Liver (tissue), 9 donors: ENCODE results near the gene PPFIBP1. TPM values are rescaled to one million over a fixed set of nuclear protein-coding genes. Genes with fewer than 3 reads are reported as not detected.
A peak's percentile ranks its signal among the peaks of the same experiment; 100 is the strongest.

Source experiments
- DNase-seq: peaks from one replicate; pipeline ENCODE4 v3.0.0-alpha.2; 2017; ENCODE audit warnings: low spot score
- H3K27ac ChIP-seq, 2 donors: one replicate each; pipeline ENCODE4 v1.7.0; 2013; ENCODE audit warnings: inconsistent platforms in 2 of 2, low read length in 2 of 2, control low read depth in 1 of 2, low read depth in 1 of 2, mild to moderate bottlenecking in 1 of 2
- H3K27me3 ChIP-seq, 4 donors: one replicate each; pipeline versions ENCODE4 v1.6.1 to v1.7.0; 2013; ENCODE audit warnings: low read length in 3 of 4, inconsistent platforms in 1 of 4, mild to moderate bottlenecking in 1 of 4, moderate library complexity in 1 of 4; ENCODE audit not compliant: control insufficient read depth in 4 of 4, insufficient read depth in 4 of 4
- H3K36me3 ChIP-seq, 4 donors: one replicate each; pipeline versions ENCODE4 v1.6.1 to v1.7.0; 2013; ENCODE audit warnings: low read length in 3 of 4, mild to moderate bottlenecking in 3 of 4, low read depth in 1 of 4, moderate library complexity in 1 of 4; ENCODE audit not compliant: control insufficient read depth in 4 of 4, insufficient read depth in 3 of 4
- H3K4me1 ChIP-seq, 4 donors: one replicate each; pipeline versions ENCODE4 v1.6.1 to v1.7.0; 2013; ENCODE audit warnings: low read length in 3 of 4, mild to moderate bottlenecking in 3 of 4, moderate library complexity in 1 of 4; ENCODE audit not compliant: control insufficient read depth in 4 of 4, insufficient read depth in 4 of 4
- H3K4me3 ChIP-seq, 3 donors: one replicate each; pipeline versions ENCODE4 v1.6.1 to v1.7.0; 2013; ENCODE audit warnings: low read length in 3 of 3, control low read depth in 1 of 3, low read depth in 1 of 3, mild to moderate bottlenecking in 1 of 3
- H3K9ac ChIP-seq, 2 donors: one replicate each; pipeline ENCODE4 v1.7.0; 2013; ENCODE audit warnings: low read length in 2 of 2, mild to moderate bottlenecking in 2 of 2, moderate library complexity in 2 of 2, control low read depth in 1 of 2, low read depth in 1 of 2
- H3K9me3 ChIP-seq, 4 donors: one replicate each; pipeline versions ENCODE4 v1.6.1 to v1.7.0; 2013; ENCODE audit warnings: low read length in 3 of 4; ENCODE audit not compliant: control insufficient read depth in 4 of 4
- ATF3 ChIP-seq: IDR thresholded peaks from 2 replicates; pipeline ENCODE4 v1.6.1; 2016; ENCODE audit warnings: antibody characterized with exemption
- CTCF ChIP-seq: fragments of 150-350 bp; IDR thresholded peaks from 2 replicates; pipeline ENCODE4 v1.5.1; 2017; ENCODE audit warnings: improper control_type of control experiment, low read depth, low read length; ENCODE audit not compliant: missing input control
- EGR1 ChIP-seq, 2 donors: IDR thresholded peaks; 2 replicates each; pipeline ENCODE4 v1.6.1; 2016 to 2018; ENCODE audit warnings: antibody characterized with exemption in 2 of 2, low read depth in 2 of 2
- FOXA2 ChIP-seq: IDR thresholded peaks from 2 replicates; pipeline ENCODE4 v1.6.1; 2016; ENCODE audit warnings: antibody characterized with exemption
- GABPA ChIP-seq, 2 donors: IDR thresholded peaks in 1 of 2; conservative IDR thresholded peaks in 1 of 2; 2 replicates each; pipeline ENCODE4 v1.6.1; 2016; ENCODE audit warnings: antibody characterized with exemption in 2 of 2, mild to moderate bottlenecking in 1 of 2, moderate library complexity in 1 of 2
- HNF4A ChIP-seq, 2 donors: conservative IDR thresholded peaks; 2 replicates each; pipeline ENCODE4 v1.6.1; 2016; ENCODE audit warnings: antibody characterized with exemption in 2 of 2, mild to moderate bottlenecking in 2 of 2
- HNF4G ChIP-seq: IDR thresholded peaks from 2 replicates; pipeline ENCODE4 v1.6.1; 2016; ENCODE audit warnings: antibody characterized with exemption
- JUND ChIP-seq, 2 donors: IDR thresholded peaks; 2 replicates each; pipeline ENCODE4 v1.6.1; 2016; ENCODE audit warnings: antibody characterized with exemption in 2 of 2
- MAX ChIP-seq: IDR thresholded peaks from 2 replicates; pipeline ENCODE4 v1.6.1; 2016; ENCODE audit warnings: antibody characterized with exemption
- NR2F2 ChIP-seq: IDR thresholded peaks from 2 replicates; pipeline ENCODE4 v1.6.1; 2016; ENCODE audit warnings: antibody characterized with exemption
- RAD21 ChIP-seq, 2 donors: IDR thresholded peaks; 2 replicates each; pipeline ENCODE4 v1.6.1; 2016; ENCODE audit warnings: antibody characterized with exemption in 2 of 2, mild to moderate bottlenecking in 2 of 2
- REST ChIP-seq: IDR thresholded peaks from 2 replicates; pipeline ENCODE4 v1.6.1; 2016; ENCODE audit warnings: antibody characterized with exemption, mild to moderate bottlenecking
- RXRA ChIP-seq, 2 donors: IDR thresholded peaks; 2 replicates each; pipeline ENCODE4 v1.6.1; 2017 to 2018; ENCODE audit warnings: antibody characterized with exemption in 2 of 2, mild to moderate bottlenecking in 1 of 2
- SP1 ChIP-seq: IDR thresholded peaks from 2 replicates; pipeline ENCODE4 v1.6.1; 2018; ENCODE audit warnings: antibody characterized with exemption, mild to moderate bottlenecking
- TAF1 ChIP-seq: conservative IDR thresholded peaks from 2 replicates; pipeline ENCODE4 v1.6.1; 2016; ENCODE audit warnings: antibody characterized with exemption, mild to moderate bottlenecking
- YY1 ChIP-seq: IDR thresholded peaks from 2 replicates; pipeline ENCODE4 v1.6.1; 2016; ENCODE audit warnings: antibody characterized with exemption, mild to moderate bottlenecking
- ZBTB33 ChIP-seq: IDR thresholded peaks from 2 replicates; pipeline ENCODE4 v1.6.1; 2016; ENCODE audit warnings: antibody characterized with exemption
- WGBS: extraction: QIAGEN DNeasy Blood & Tissue Kit; methylation state at CpG from one replicate; pipeline ENCODE4 v1.1.7; 2013; 5-methylcytosine and 5-hydroxymethylcytosine counted together
- polyA plus RNA-seq, 2 donors: library from polyadenylated mRNA; stranded (reverse) in 1 of 2; unstranded in 1 of 2; fragments of 200-250 nt in 1 of 2; fragments of >200 nt in 1 of 2; fragmentation: Nextera tagmentation in 1 of 2; extraction: Ambion mirVana in 1 of 2; gene quantifications; one replicate each; pipeline versions ENCODE4 v1.2.1 to v1.2.3, GENCODE V29; 2013 to 2015
- total RNA-seq, 2 donors: library from RNA; depleted of rRNA; stranded (reverse); fragments of >200 nt; gene quantifications; one replicate each; pipeline ENCODE4 v1.2.3, GENCODE V29; 2014
- donor health status: healthy.
- donor health status: healthy.
- donor health status: healthy.
- donor health status: healthy.
- donor health status: healthy.

The PPFIBP1 gene
- total and polyA plus RNA-seq, 4 donors: 10.5 to 65.8 (median 17.4) TPM

- Histone ChIP-seq H3K27ac (peak overlapping the region in 1 of 2 donors; percentile 23), H3K9ac (no peak overlapping the region), H3K4me1 (peaks cover 6 to 35% (median 19%) of the 10 kb centered on the region in 4 donors), H3K4me3 (no peak overlapping the region), H3K9me3 (no peaks in the 10 kb centered on the region), H3K36me3 (no peaks in the 10 kb centered on the region), H3K27me3 (no peaks in the 10 kb centered on the region)
- no peak for DNase-seq
- TF ChIP-seq CTCF (no peak), EGR1 (IDR thresholded peaks at IDR 0.05; ENCODE audit: low read depth in 2 of 2) (no peak), ZBTB33 (no peak), RXRA (IDR thresholded peaks at IDR 0.05) (no peak), YY1 (no peak), RAD21 (IDR thresholded peaks at IDR 0.05) (no peak), NR2F2 (no peak), REST (no peak)
- 40% methylated on average over 1 of the region's 1 CpG for WGBS
These were observed 47.5 kb downstream of the PPFIBP1 start for GRCh38 chr12:27571463-27571862.

- Histone ChIP-seq H3K4me1 (peaks cover 6 to 35% (median 20%) of the 10 kb centered on the region in 4 donors), H3K9ac (no peak overlapping the region)
- TF ChIP-seq RXRA (IDR thresholded peaks at IDR 0.05): peak; percentile 80 to 86
- peak; percentile 37 to 44 for TF ChIP-seq RAD21 (IDR thresholded peaks at IDR 0.05)
- peak; percentile 70 for TF ChIP-seq HNF4G
- peak; percentile 86 for TF ChIP-seq ATF3
- no peak for TF ChIP-seq TAF1
- TF ChIP-seq NR2F2: no peak
- TF ChIP-seq FOXA2: no peak
- TF ChIP-seq HNF4A (conservative IDR thresholded peaks at IDR 0.05): peak; percentile 85 to 89
- TF ChIP-seq CTCF: no peak
- TF ChIP-seq JUND (IDR thresholded peaks at IDR 0.05): peak; percentile 62 to 65
- TF ChIP-seq ZBTB33: peak; percentile 70
- no peak for TF ChIP-seq GABPA (IDR thresholded peaks at IDR 0.05 in 1 of 2, conservative IDR thresholded peaks at IDR 0.05 in 1 of 2)
- no peak for TF ChIP-seq EGR1 (IDR thresholded peaks at IDR 0.05; ENCODE audit: low read depth in 2 of 2)
- TF ChIP-seq SP1: peak; percentile 69
- peak; percentile 88 for TF ChIP-seq MAX
These were observed 48.7 kb downstream of the PPFIBP1 start for GRCh38 chr12:27572486-27573255.

More at GRCh38 chr12:27572486-27573255, 48.7 kb downstream of the PPFIBP1 start:
- H3K4me3 ChIP-seq: no peak overlapping the region
- H3K9me3 ChIP-seq: no peaks in the 10 kb centered on the region
- DNase-seq: no peak
- no peaks in the 10 kb centered on the region for H3K27me3 ChIP-seq
- WGBS: 55% methylated on average over 2 of the region's 2 CpGs
- H3K27ac ChIP-seq: peak overlapping the region; percentile 2 to 36
- H3K36me3 ChIP-seq: no peaks in the 10 kb centered on the region
